GM19025 (cell line): ENCODE measurements around the gene NCOA5.

ENCODE experiments used
- ATAC-seq: cut with Tn5 transposase; IDR thresholded peaks from one replicate; pipeline ENCODE4 v1.9.1; 2021; ENCODE audit warnings: mild to moderate bottlenecking, low read depth, moderate library complexity; ENCODE audit not compliant: unreplicated experiment

The NCOA5 gene

GRCh38 chr20:46065006-46065405, 24.8 kb downstream of the NCOA5 start:
- no peak for ATAC-seq

DNA sequence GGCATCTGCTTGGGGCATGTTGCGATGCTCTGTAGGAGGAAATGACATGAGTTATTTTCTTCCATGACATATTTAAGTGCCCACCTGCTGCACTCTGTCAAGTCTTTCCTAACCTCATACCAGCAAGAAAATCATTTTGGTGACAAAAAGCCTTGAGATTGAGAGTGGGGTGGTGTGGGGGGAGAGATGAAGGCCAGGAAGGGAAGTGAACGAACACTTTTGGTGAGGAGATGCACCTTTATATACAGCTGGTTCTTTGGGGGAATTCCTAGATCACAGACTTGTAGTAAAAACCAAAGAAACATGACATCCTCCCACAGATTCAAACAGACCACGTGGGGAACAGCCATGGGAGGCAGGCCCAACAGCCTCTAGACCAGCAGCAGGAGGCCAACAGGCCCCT, 26.1 kb downstream of the NCOA5 start:
- no peak for ATAC-seq

- ATAC-seq = no peak
Measured at GRCh38 chr20:46063151-46063550, 26.6 kb downstream of the NCOA5 start.

DNA sequence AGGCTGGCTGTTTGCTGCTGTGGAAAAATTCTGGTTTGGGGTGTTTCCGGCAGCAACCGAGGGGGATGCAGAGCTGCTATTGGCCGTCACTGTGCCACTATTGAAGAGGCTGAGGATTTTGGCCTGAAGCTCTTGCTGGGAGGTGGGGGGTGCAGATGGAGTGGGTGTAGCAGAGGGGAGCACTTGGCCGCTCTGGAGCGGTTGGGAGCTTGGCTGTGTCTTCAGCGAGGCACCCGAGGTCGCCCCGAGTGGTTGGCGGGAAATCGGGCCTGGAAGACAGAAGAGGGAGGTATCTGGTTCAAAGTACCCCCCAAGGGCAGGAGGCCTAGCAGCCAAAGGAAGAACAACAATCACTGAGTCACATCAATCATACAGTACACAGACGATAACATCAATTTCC, 27.1 kb downstream of the NCOA5 start:
- no peak for ATAC-seq

GRCh38 chr20:46062151-46062550, 27.6 kb downstream of the NCOA5 start:
- no peak for ATAC-seq

GRCh38 chr20:46060975-46061374, 28.8 kb downstream of the NCOA5 start:
- no peak for ATAC-seq

GRCh38 chr20:46060301-46060881, 29.4 kb downstream of the NCOA5 start:
- no peak for ATAC-seq

GRCh38 chr20:46058599-46059281, 31.0 kb downstream of the NCOA5 start:
- no peak for ATAC-seq

- no peak for ATAC-seq
Measured at GRCh38 chr20:46057856-46058598, 31.7 kb downstream of the NCOA5 start.

- ATAC-seq = no peak
Measured at GRCh38 chr20:46056970-46057855, 32.5 kb downstream of the NCOA5 start.

- no peak for ATAC-seq
Measured at GRCh38 chr20:46056027-46056833, 33.5 kb downstream of the NCOA5 start.

GRCh38 chr20:46055269-46055668, 34.5 kb downstream of the NCOA5 start:
- no peak for ATAC-seq

- no peak for ATAC-seq
Measured at GRCh38 chr20:46054606-46055005, 35.2 kb downstream of the NCOA5 start.

- ATAC-seq = no peak
Measured at GRCh38 chr20:46053416-46053815, 36.3 kb downstream of the NCOA5 start.

GRCh38 chr20:46051556-46052308, 38.0 kb downstream of the NCOA5 start:
- no peak for ATAC-seq

DNA sequence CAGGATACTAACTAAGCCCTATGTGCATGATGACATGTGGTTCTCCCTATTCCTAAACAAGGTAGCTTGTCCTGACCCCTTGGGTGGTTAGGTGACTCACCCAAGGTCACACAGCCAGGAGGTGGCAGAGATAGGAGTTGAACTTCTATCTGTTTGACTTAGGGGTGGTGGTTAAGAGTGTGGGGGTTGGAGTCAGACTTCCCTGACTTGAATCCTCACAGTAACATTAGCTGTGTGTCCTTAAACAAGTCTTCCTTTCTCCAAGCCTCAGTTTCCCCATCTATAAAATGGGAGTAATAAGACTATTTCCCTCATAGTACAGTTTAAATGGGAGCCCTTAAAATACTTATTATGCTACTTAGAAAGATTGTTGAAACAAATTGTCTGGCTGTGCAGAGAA, 38.9 kb downstream of the NCOA5 start:
- no peak for ATAC-seq

- ATAC-seq = no peak
Measured at GRCh38 chr20:46050444-46050843, 39.3 kb downstream of the NCOA5 start.

DNA sequence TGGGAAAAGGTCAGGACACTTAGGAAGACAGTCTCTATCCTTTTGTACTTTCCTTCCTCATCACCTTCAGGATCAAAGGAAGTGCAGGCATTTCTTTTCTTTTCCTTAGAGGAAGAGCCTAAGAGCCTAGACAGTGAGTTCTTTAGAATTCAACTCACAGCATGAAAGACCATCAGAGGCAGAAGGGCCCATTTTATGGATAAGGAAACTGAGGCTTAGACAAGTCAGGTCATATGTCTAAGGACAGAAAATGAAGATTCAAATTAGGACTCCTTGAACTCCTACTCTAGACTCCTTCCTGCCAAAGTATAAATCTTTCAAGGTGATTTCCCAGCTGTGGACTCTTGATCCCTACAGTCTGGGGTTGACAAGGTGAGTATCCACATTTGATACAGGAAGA, 39.9 kb downstream of the NCOA5 start:
- ATAC-seq = no peak

DNA sequence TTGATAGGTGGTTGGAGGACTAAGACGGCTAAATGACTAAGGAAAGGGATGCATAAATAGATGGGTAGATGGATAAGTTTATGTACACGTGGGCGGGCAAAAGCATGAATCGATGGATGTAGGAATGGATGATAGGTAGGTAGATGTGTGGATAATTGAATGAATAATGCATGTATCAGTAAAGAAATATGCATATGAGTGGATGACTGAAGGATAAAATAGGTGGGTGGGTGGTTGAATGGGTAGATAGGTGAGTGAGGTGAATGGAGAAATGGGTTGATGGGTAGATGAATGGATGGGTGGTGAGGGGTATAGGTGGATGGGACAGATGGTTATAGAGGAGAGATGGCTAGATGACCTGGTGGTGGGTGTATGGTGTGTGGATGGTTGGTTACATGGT, 40.6 kb downstream of the NCOA5 start:
- ATAC-seq = no peak
